CD4-positive, alpha-beta T cell treated with Interferon alpha-2 for 1 hour (primary cell): ENCODE results near the gene GKN1.

Experiments used
- DNase-seq, 2 donors: peaks; one replicate each; pipeline ENCODE4 v3.0.0-alpha.2; 2020 to 2022

Gene GKN1

DNA sequence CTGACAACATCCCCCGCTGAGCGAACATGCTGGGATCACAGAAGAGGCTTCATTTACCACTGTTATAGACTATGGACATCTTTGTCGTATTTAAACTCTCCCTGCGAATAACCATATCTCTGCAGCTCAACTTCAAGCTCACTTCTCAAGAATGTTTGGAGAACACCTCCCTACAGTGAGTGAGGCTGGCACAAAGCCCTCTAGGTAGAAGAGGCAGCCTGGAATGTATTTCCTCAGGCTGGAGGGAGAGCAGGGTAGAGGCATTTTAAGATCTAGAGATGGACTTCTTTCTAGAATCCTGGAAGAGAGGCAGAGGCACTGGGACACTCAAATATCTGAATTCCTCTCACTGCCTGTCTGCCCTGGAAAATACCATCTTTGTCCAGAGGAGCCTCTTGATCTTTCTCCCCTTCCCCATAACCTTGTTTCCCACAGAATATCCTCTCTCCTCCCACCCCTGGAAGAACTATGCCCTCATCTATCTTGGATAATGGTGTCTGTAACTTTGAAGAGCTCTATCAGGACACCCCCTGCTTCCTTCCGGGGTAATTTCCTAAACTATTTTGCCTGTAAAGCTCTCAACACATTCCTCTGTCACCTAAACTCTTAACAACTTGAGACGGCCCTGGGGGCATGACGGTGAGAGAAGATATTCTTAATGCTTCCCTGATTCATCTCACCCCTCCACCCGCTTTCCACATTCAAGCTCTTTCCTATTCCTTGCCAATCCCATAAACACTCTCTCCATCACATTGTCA is 36.2 kb downstream of the GKN1 start:
- DNase-seq: no peak

DNA sequence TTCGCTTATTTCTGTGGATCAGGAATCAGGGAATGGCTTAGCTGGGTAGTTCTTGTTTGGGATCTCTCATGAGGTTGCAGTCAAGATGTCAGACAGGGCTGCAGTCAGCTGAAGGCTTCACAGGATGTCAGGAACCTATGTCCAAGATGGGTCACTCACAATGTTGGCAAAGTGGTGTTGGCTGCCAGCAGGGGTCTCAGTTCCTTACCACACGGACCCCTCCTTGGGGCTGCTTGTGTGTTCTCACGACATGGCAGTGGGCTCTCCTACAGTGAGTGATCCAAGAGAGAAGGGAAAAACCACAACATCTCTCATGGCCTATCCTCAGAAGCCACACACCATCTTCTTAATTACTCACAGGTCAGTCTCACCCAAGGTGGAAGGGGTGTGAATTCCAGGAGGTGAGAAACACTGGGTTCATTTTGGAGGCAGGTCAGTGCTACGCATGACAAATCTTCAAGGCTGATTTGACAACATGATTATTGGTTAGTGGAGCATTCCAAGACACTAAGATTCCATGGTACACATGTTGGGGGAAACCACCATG is 37.2 kb downstream of the GKN1 start:
- DNase-seq: no peak

DNA sequence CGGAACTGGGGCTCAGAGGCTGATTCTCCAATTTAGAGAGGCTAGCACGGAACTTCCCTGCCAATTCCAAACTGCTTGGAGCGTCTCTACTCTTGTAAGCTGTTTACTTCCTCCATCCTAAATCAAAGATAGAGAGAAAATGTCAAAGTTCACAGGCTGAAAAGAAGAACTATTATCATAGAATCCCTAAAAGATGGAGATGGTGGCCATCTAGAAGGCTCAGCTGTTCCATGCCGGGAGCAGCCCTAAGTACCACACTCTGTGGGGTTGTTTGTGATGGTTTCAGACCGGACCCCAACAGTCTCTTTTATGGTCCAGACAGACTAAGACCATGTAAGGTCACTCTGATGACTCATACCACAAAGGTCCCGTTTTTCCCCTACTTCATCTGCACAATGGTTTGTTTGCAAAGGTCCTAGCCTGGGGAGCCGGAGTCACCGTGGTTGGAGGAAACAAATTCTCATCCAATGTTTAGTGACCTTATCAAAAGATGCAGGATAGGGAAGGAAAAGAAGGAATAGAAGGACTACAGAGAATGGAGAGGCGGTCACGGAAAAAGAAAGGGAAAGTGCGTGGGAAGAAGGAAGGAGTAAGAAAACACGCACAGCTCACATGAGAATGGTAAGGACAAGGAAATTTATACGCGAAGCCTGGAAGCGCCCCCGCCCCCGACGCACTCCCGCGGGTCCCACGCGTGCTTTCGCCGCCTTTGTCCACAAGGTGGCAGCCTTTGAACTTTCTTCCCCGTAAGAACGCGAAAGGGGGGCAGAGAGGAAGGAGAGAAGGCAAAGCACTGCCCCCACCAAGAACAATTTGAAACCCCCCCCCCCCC is 38.1 kb downstream of the GKN1 start:
- DNase-seq: peak; percentile 33 to 46

DNA sequence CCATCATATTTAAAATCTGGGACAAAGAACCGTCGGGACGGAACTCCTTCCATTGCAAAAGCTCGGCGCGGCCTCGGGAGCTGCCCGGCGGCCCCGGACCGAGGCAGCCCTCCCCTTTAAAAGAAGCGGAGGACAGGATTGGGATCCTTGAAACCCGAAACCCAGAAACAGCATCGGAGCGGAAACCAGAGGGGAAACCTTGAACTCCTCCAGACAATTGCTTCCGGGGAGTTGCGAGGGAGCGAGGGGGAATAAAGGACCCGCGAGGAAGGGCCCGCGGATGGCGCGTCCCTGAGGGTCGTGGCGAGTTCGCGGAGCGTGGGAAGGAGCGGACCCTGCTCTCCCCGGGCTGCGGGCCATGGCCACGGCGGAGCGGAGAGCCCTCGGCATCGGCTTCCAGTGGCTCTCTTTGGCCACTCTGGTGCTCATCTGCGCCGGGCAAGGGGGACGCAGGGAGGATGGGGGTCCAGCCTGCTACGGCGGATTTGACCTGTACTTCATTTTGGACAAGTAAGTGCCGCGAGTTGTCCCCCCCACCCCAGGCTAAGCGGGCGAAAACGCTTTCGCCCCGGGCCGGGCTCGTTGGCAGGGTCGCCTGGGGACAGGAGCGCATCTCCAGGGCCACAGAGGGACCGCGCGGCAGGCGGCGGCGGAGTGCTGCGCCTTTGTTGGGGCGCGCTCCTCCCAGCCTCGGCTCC is 38.9 kb downstream of the GKN1 start, which contains the start of gene ANTXR1:
ANTXR1 (plus strand) TSS at position 38 of the 698 bp plus-strand sequence; CDS start at position 359, 321 bp downstream.
- no peak for DNase-seq

DNA sequence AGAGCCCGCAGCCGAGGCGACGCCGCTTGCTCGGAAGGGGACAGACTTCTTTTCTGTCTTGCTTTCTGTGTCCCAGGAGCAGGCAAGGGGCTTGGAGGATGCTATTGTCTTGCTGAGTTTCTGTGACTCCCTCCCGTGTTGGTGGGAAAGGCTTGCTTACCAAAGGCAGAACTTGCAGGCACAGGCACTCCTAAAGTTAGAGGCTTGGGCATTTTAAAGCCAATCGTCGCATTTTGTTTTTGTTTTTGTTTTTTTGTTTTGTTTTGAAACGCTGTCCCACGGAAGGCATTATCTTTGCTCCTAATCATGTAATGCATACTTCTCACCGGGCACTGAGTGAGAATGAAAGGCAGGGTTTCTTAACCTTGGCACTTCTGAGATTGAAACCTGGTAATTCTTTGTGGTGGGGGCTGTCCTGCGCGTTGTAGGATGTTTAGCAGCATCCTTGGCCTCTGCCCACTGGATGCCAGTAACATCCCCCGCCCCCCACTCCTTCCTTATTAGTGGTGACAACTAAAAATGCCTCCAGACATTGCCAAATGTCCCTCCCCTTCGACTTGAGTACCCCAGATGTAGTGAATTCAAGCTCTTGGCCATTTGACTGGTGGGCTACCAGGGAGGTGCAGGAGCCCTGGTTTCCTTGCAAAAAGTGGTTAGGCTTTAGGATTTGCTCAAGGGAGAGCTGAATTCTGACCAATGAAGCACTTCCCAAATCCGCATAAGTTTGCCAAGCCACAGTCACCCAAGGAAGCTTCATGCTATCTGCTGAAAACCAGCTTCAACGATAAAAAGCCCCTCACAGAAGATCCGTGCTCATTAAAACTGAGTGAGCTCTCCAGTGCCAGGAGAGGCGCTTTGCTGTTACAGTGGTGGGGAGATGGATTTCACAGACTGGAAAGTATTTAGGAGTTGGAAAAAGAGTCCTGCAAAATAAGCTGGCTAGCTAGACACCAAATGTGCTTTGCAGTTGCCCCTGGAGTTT is 39.7 kb downstream of the GKN1 start:
- no peak for DNase-seq

DNA sequence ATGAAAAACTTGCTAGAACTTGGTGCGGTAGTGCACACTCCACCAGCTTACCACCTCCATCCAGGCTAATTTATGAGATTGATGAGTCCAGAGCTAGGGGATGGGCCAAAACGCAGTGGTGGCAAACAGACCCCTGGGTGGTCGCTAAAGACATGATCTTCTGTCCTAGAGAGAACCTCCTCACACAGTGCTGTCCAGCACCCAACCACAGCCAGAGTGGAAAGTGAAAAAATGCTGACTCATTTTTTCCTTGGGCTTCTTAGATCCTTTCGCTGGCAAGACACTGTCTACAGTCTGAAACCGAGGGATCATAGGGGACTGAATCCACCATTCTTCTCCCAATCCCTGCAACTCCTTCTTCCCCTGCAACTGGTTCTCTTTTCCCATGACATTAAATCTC is 42.6 kb downstream of the GKN1 start:
- DNase-seq: no peak

DNA sequence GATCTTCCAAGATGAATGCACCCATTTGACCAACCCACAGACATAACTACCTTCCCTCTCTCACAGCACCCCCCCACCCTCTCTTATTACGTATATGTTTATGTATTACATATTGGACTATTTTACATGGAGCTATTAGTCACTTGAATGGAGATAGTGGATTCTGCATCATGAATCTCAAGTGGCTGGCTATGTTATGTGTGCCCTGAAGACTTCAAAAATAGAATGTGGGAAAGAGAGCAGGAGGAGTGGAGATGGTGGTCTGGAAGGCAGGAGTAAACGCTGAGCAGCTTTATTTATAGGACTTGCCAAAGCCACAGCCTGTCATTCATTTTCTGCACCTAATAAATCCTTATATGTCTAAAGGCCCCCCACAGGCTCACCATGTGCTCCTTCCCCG is 43.4 kb downstream of the GKN1 start:
- DNase-seq: no peak

DNA sequence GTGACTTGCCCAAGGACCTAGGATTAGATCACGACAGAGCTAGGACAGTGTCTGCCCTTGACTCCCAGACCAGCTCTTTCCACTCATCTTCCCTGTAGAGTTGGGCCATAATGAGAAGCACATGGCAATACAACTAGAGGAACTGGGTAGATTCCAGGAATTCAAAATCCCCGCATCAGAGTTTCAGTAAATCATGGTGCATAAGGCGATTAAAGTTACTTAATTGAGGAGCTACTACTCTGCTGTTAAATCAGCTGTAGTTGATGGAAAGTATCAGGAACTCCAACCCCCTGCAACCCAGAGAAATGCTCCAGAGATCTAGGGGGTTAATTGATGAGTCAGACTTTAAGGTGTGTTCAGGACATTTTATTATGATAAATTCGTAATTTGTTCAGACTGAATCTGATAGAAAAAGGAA is 44.3 kb downstream of the GKN1 start:
- no peak for DNase-seq

DNA sequence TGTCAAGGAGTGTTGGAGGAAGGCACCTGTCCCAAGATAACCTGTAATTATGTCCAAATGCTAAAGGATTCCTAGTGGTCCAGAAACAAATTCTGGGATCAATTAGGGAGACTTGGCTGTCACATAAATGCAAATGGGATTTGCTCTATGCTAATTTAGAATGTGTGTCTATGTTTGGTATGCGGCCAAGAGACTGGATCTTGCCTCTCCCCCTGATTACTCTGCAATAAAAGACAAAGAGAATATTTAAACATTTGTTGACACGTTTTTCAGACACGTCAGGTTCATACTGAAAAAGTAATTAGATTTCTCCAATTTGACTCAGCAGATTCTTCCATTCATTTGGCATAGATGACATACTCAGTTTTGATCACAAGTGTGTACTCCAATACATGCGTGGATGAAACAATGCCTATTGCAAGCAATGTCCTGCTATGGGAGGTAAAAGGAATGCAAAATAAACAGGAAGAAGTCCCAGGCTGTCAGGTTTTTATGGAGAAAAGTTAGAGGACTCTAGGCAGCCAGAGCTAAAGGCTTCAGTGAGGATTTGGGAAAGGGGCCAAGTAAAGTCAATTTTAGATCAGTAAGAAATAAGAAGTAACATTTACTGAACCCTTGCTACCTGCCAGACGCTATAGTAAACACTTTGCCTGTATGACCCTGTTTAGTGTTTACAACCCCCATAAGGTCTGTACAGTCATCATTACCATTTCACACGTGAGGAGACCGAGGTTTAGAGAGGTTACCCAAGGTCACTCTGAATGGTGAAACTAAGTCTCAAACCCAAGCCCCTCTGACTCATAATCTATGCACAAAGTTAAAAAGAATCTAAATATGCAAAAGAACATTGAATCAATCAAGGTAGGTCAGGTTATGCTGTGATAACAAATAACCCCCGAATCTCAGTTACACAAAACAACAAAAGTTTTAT is 46.3 kb downstream of the GKN1 start:
- no peak for DNase-seq

DNA sequence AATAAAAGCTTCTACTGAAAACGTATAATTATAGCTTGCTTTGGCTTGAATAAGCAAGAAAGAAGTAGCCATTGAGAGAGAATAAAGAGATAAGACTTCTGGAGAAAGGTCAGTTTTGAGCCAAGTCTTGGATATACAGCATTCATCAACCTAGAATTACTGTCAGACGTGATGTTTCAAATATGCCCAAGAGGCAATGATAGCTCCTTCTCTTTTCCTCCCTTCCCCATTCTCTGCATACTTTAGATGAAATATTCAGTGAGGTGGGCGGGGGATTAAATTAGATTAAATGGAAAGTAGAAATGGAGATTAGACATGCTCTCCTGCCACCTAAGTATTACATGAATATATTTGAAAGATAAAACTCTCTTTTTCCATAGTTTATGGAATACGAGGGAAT is 47.3 kb downstream of the GKN1 start:
- no peak for DNase-seq

DNA sequence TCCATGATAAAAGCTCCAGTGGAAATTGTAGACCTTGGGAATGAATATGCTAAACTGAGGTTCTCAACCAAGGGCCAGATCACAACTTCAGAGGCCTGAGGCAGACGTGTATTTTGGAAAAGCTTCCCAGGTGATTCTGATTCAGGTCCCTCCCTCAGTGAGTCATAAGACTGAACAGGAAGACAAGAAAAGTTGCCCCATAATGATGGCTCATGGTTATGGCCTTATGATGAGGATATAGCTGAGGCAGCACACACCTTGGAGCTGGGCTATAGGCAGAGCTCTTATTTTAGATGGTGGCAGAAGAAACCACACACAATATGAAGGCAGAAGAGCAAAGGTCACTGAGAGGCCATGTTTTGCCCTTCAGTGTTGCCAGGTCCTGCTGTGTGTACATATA is 48.1 kb downstream of the GKN1 start:
- no peak for DNase-seq

DNA sequence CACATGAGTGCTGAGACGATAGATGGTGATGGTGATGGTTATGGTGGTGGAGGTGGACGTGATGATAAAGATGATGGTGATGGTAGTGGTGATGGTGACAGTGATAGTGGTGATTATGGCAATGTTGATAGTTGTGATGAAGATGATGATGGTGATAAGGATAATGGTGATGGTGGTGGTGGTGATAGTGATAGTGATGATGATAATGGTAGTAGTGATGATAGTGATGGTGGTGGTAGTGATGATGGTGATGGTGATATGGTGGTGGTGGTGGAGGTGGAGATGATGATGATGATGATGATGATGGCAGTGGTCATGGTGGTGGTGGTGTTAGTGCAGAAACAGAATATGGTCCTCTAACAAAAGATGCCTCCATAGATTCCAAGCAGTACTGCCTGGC is 48.8 kb downstream of the GKN1 start:
- DNase-seq: no peak

DNA sequence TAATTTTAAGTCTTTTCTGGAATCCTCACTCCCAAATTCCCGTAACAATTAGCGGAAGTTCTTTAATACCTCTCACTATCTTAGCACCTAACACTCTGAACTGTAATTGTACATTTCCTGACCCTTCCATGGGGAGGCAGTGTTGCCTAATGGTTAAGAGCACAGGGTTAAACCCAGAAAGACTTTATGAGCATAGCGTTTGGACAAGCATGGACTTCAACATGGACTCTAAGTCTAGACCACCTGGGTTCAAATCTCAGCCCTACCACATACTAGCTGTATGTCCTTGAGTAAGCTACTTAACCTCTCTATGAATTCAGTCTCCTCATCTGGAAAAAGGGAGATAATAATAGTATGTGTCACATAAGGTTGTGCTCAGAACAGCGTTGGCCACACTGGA is 51.6 kb downstream of the GKN1 start:
- DNase-seq: peak; percentile 21 to 25

DNA sequence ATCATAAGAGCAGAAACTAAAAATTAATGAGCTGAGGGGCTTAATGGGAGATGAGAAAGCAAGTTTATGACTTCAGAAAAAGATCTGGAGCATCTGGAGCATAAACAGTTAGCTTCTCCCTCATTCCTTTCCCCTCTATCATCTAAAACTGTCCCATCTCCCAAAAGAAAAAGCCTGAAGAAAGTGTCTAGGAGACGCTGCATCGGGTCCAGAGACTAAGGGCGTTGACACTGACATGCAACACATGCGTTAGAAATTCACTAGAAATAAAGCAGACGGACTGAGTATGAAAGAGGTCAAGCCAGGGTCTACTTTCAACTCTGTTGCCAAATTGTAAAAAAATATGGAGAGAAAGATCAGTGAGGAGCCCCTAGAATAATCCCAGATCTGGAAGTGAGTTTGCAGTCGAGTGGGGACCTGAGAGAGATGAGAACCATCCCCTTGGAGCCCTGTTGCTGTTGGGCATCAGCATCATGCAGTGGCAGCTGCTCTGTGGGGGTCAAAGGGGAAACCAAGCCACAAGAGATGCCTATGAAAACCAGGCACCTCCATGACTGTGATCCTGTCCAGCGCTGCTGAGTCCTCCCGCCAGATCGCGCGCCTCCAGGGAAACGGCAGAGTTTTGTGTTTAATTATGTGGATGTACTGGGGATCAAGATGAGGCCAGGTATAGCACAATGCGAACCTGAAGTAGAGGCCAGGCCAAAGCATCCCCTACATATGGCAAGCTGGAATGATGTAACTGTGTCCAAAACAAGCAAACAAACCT is 52.4 kb downstream of the GKN1 start:
- DNase-seq: no peak
